GM12891 (cell line): ENCODE measurements around the gene PATE4.

Experiments used
- PAX5 ChIP-seq: IDR thresholded peaks from 2 replicates; pipeline ENCODE4 v1.6.1; 2011; ENCODE audit warnings: low read length, moderate library complexity, mild to moderate bottlenecking; ENCODE audit not compliant: insufficient read depth, severe bottlenecking
- POLR2A ChIP-seq: IDR thresholded peaks from 2 replicates; pipeline ENCODE4 v1.6.1; 2011; ENCODE audit warnings: low read depth, low read length, control low read depth
- POLR2AphosphoS5 ChIP-seq: IDR thresholded peaks from 2 replicates; pipeline ENCODE4 v1.6.1; 2011; ENCODE audit warnings: low read depth, low read length, control low read depth
- POU2F2 ChIP-seq: IDR thresholded peaks from 2 replicates; pipeline ENCODE4 v1.6.1; 2011; ENCODE audit warnings: low read depth, mild to moderate bottlenecking, control low read depth, low read length, moderate library complexity
- SPI1 ChIP-seq: IDR thresholded peaks from 2 replicates; pipeline ENCODE4 v1.6.1; 2011; ENCODE audit warnings: low read depth, low read length, control low read depth
- TAF1 ChIP-seq: IDR thresholded peaks from 2 replicates; pipeline ENCODE4 v1.6.1; 2011; ENCODE audit warnings: low read depth, low read length, control low read depth

- TF ChIP-seq POLR2AphosphoS5 (no peak), POLR2A (no peak), TAF1 (no peak), SPI1 (no peak), PAX5 (no peak), POU2F2 (no peak)
Observed at GRCh38 chr11:125835748-125836147, 2.6 kb downstream of the PATE4 start.
